A549 (cell line): ENCODE data around the gene CHST11. TPM values are rescaled to one million over a fixed set of nuclear protein-coding genes. Genes with fewer than 3 reads are reported as not detected.

Experiments
- ATAC-seq, 2 experiments: fragments of 200-7000 bp in 1 of 2; fragments of >200 bp in 1 of 2; cut with Nextera tagmentation in 1 of 2; cut with Tn5 transposase in 1 of 2; 3 replicates each; pipeline versions ENCODE4 v1.8.0 to v1.9.1; 2018 to 2020; ENCODE audit warnings: mild to moderate bottlenecking in 1 of 2, moderate library complexity in 1 of 2
- CTCF ChIA-PET: fragments of 300-600 bp; sonication (Branson Sonifier 250); formaldehyde crosslinking; extraction: SDS; loops from one replicate; lab custom pipeline; 2021; ENCODE audit warnings: antibody characterized with exemption, inconsistent platforms; lab: Yijun Ruan, JAX
- POLR2A ChIA-PET: fragments of 350-600 bp; formaldehyde crosslinking; extraction: SDS; loops from one replicate; lab custom pipeline; 2021; ENCODE audit warnings: antibody characterized with exemption, inconsistent platforms; lab: Yijun Ruan, JAX
- DNase-seq, 2 experiments: peaks; one replicate each; pipeline versions ENCODE4 v3.0.0 to v3.0.0-alpha.2; 2011 to 2016; ENCODE audit warnings: low read depth in 1 of 2, low spot score in 1 of 2
- FAIRE-seq: peaks from 2 replicates; lab custom pipeline; 2011; peaks lifted over from hg19 to GRCh38; lab: Jason Lieb, UNC
- H3K27ac ChIP-seq, 2 experiments: fragments of >200 bp; sonication (Bioruptor Twin); formaldehyde crosslinking; 3 replicates each; pipeline ENCODE4 v1.5.1; 2016 to 2017
- H3K4me1 ChIP-seq: fragments of >200 bp; sonication (Bioruptor Twin); formaldehyde crosslinking; 3 replicates; pipeline ENCODE4 v1.6.1; 2016
- H3K4me2 ChIP-seq: fragments of >200 bp; sonication (Bioruptor Twin); formaldehyde crosslinking; 3 replicates; pipeline ENCODE4 v1.6.1; 2016
- H3K4me3 ChIP-seq: fragments of >200 bp; sonication (Bioruptor Twin); formaldehyde crosslinking; 3 replicates; pipeline ENCODE4 v1.5.1; 2016
- H3K9me3 ChIP-seq: fragments of >200 bp; sonication (Bioruptor Twin); formaldehyde crosslinking; 3 replicates; pipeline ENCODE4 v1.6.1; 2016
- EHF ChIP-seq: fragments of 250-450 bp; sonication (Bioruptor Pico); IDR thresholded peaks from 2 replicates; pipeline ENCODE4 v1.5.0; 2020; ENCODE audit warnings: mild to moderate bottlenecking
- EP300 ChIP-seq, 2 experiments: fragments of >200 bp; sonication (Bioruptor Twin); formaldehyde crosslinking; IDR thresholded peaks; 2 replicates in 1 of 2; 3 replicates in 1 of 2; pipeline ENCODE4 v1.6.1; 2016 to 2017
- FOSL2 ChIP-seq, 2 experiments: fragments of 450-650 bp in 1 of 2; fragments of >200 bp in 1 of 2; sonication (Bioruptor Twin) in 1 of 2; formaldehyde crosslinking; IDR thresholded peaks; 2 replicates each; pipeline versions ENCODE4 v1.5.0 to v1.6.1; 2016 to 2020; ENCODE audit warnings: mild to moderate bottlenecking in 1 of 2, moderate library complexity in 1 of 2
- FOXS1 ChIP-seq: fragments of 250-450 bp; sonication (Bioruptor Pico); IDR thresholded peaks from 2 replicates; pipeline ENCODE4 v1.5.0; 2020; ENCODE audit warnings: mild to moderate bottlenecking, moderate library complexity
- HOXB5 ChIP-seq: fragments of 250-450 bp; sonication (Bioruptor Pico); IDR thresholded peaks from 2 replicates; pipeline ENCODE4 v1.5.0; 2020; ENCODE audit warnings: mild to moderate bottlenecking, moderate library complexity
- KDM1A ChIP-seq: fragments of 200-600 bp; sonication (generic); IDR thresholded peaks from 2 replicates; pipeline ENCODE4 v1.6.1; 2016; ENCODE audit warnings: low read depth, mild to moderate bottlenecking
- MAZ ChIP-seq: fragments of 150-350 bp; IDR thresholded peaks from 2 replicates; pipeline ENCODE4 v1.6.1; 2014; ENCODE audit warnings: antibody characterized with exemption, low read depth, low read length, borderline replicate concordance
- MYC ChIP-seq: IDR thresholded peaks from 2 replicates; pipeline ENCODE4 v1.6.1; 2012; ENCODE audit warnings: mild to moderate bottlenecking, inconsistent platforms, low read length, improper control_type of control experiment, borderline replicate concordance
- NFE2L2 ChIP-seq: fragments of 150-350 bp; conservative IDR thresholded peaks from 2 replicates; pipeline ENCODE4 v1.6.1; 2014; ENCODE audit warnings: low read length
- NPAS2 ChIP-seq: fragments of 250-450 bp; sonication (Bioruptor Pico); IDR thresholded peaks from 2 replicates; pipeline ENCODE4 v1.8.0; 2022; ENCODE audit warnings: mild to moderate bottlenecking, moderate library complexity, borderline replicate concordance
- RCOR1 ChIP-seq: fragments of 150-350 bp; IDR thresholded peaks from 2 replicates; pipeline ENCODE4 v1.6.1; 2014; ENCODE audit warnings: antibody characterized with exemption, low read length, low read depth
- RNF2 ChIP-seq: fragments of 200-600 bp; sonication (generic); IDR thresholded peaks from 2 replicates; pipeline ENCODE4 v1.6.1; 2016; ENCODE audit warnings: low read depth, mild to moderate bottlenecking, antibody characterized with exemption, moderate library complexity, borderline replicate concordance
- SREBF2 ChIP-seq: fragments of 450-650 bp; IDR thresholded peaks from 2 replicates; pipeline ENCODE4 v1.6.1; 2014; ENCODE audit warnings: mild to moderate bottlenecking, moderate library complexity
- TFCP2L1 ChIP-seq: fragments of 250-450 bp; sonication (Bioruptor Pico); IDR thresholded peaks from 2 replicates; pipeline ENCODE4 v1.5.0; 2021; ENCODE audit warnings: mild to moderate bottlenecking
- ZC3H11A ChIP-seq: fragments of 450-650 bp; IDR thresholded peaks from 2 replicates; pipeline ENCODE4 v1.6.1; 2014; ENCODE audit warnings: antibody characterized with exemption, mild to moderate bottlenecking
- ZFP36 ChIP-seq: fragments of 450-650 bp; IDR thresholded peaks from 2 replicates; pipeline ENCODE4 v1.6.1; 2014; ENCODE audit warnings: borderline replicate concordance; ENCODE audit not compliant: partially characterized antibody
- WGBS: methylation state at CpG from one replicate; pipeline ENCODE4 v1.1.6; 2017; ENCODE audit errors: missing lambda C conversion rate; 5-methylcytosine and 5-hydroxymethylcytosine counted together
- polyA plus RNA-seq, 4 experiments: library from polyadenylated mRNA; depleted of rRNA in 3 of 4; stranded (reverse); fragments of >200 nt; fragmentation: RNase III in 1 of 4; extraction: RNeasy Plus Mini Kit Qiagen cat#74134 plus additional on column Dnase treatment in 1 of 4; gene quantifications; 2 replicates in 3 of 4; 3 replicates in 1 of 4; pipeline ENCODE4 v1.2.3, GENCODE V29; 2011 to 2017
- TF ChIP-seq, protein P1 (sequence below): fragments of 200-600 bp; sonication (generic); IDR thresholded peaks from 2 replicates; pipeline ENCODE4 v1.6.1; 2016; ENCODE audit warnings: antibody characterized with exemption, mild to moderate bottlenecking, moderate library complexity
- TF ChIP-seq, protein P2 (sequence below): fragments of 250-450 bp; sonication (Bioruptor Pico); IDR thresholded peaks from 2 replicates; pipeline ENCODE4 v1.5.0; 2020; ENCODE audit warnings: low read depth, mild to moderate bottlenecking, moderate library complexity
- TF ChIP-seq, protein P3 (sequence below): IDR thresholded peaks from 2 replicates; pipeline ENCODE4 v1.6.1; 2012; ENCODE audit warnings: low read depth, borderline replicate concordance

The CHST11 gene
- polyA plus RNA-seq, 2 of the 4 experiments (the other 2 are of a cell fraction), result 19.2 to 21.8 TPM

DNA sequence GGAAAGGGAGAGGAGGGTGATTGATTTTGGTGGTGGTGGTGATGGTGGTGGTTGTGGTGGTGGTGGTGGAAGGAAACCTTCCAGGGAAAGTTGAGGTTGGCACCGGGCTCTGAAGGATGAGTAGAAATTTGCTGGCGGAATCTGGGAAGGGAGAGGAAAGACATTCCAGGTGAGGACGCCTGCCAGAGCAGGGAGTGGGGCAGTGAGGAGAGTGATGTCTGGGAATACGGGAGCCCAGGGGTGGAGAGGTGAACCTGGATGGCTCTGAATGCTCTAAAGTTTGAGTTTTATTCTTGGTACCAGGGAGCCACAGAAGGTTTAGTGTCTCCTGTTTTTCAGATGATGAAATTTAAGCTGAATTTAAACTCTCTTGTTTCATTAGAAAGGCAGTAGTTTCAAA is 16.0 kb downstream of the CHST11 start:
- H3K4me3 ChIP-seq, result no peak overlapping the region
- no peaks in the 10 kb centered on the region for H3K4me1 ChIP-seq
- TF ChIP-seq TFCP2L1 (CRISPR knock-in tag) (no peak), NFE2L2 (no peak), RCOR1 (no peak), MYC (no peak), EP300 (IDR thresholded peaks at IDR 0.05) (no peak), RNF2 (no peak), MAZ (no peak), NPAS2 (no peak), EHF (no peak), KDM1A (no peak), SREBF2 (no peak), HOXB5 (no peak), FOXS1 (CRISPR knock-in tag) (no peak), ZFP36 (no peak), ZC3H11A (no peak)
- TF ChIP-seq, protein P1, sequence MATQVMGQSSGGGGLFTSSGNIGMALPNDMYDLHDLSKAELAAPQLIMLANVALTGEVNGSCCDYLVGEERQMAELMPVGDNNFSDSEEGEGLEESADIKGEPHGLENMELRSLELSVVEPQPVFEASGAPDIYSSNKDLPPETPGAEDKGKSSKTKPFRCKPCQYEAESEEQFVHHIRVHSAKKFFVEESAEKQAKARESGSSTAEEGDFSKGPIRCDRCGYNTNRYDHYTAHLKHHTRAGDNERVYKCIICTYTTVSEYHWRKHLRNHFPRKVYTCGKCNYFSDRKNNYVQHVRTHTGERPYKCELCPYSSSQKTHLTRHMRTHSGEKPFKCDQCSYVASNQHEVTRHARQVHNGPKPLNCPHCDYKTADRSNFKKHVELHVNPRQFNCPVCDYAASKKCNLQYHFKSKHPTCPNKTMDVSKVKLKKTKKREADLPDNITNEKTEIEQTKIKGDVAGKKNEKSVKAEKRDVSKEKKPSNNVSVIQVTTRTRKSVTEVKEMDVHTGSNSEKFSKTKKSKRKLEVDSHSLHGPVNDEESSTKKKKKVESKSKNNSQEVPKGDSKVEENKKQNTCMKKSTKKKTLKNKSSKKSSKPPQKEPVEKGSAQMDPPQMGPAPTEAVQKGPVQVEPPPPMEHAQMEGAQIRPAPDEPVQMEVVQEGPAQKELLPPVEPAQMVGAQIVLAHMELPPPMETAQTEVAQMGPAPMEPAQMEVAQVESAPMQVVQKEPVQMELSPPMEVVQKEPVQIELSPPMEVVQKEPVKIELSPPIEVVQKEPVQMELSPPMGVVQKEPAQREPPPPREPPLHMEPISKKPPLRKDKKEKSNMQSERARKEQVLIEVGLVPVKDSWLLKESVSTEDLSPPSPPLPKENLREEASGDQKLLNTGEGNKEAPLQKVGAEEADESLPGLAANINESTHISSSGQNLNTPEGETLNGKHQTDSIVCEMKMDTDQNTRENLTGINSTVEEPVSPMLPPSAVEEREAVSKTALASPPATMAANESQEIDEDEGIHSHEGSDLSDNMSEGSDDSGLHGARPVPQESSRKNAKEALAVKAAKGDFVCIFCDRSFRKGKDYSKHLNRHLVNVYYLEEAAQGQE, result no peak
- WGBS, result 85% methylated on average over 4 of the region's 4 CpGs
- H3K4me2 ChIP-seq, result no peak overlapping the region
- H3K27ac ChIP-seq, result no peak overlapping the region
- FAIRE-seq (no peak), DNase-seq (no peak), ATAC-seq (no peak)
- POLR2A ChIA-PET, result interaction anchor here (0.7 kb wide), 1 partner anchor 143 kb away, joined by 5 read pairs; no protein-coding TSS in a partner anchor
- CTCF ChIA-PET, result interaction anchor here (0.7 to 1.9 kb wide), 4 partner anchors 15 to 404 kb away, joined by 3 to 13 read pairs (median 3); partner anchors contain the start of gene CHST11
- no peaks in the 10 kb centered on the region for H3K9me3 ChIP-seq

DNA sequence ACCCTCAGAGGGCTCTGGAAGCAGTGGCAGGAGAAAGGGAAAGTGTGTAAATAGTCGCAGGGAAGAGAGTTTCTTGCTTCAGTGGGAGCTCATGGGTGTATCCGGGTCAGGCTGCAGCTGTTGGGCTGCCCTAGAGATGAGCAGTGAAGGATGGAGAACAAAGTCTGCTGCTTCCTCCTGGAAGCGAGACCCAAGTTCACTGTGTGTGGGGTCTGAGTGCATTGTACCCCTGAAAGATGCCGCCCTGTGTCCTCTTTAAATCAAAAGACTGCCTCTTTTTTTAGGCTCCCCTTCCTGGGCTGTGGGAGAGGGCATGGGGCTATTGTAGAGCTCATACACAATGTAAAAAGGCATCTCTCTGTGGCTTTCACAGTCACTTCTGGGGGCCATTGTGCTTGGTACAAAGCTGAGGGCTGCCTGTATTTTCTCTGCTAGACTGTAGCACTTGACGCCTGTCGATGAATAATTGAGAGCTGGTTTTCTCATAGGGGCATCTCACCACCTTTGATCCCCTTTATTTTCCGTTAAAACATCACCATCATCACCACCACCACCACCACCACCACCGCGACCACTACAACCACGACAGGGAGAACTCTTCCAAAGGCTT is 16.7 kb downstream of the CHST11 start:
- no peak overlapping the region for H3K4me3 ChIP-seq
- no peak overlapping the region for H3K27ac ChIP-seq
- FAIRE-seq, result no peak
- DNase-seq, result no peak
- 88% methylated on average over 10 of the region's 10 CpGs for WGBS
- no peaks in the 10 kb centered on the region for H3K9me3 ChIP-seq
- TF ChIP-seq, protein P2, sequence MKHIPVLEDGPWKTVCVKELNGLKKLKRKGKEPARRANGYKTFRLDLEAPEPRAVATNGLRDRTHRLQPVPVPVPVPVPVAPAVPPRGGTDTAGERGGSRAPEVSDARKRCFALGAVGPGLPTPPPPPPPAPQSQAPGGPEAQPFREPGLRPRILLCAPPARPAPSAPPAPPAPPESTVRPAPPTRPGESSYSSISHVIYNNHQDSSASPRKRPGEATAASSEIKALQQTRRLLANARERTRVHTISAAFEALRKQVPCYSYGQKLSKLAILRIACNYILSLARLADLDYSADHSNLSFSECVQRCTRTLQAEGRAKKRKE (CRISPR knock-in tag), result no peak
- TF ChIP-seq, protein P3, sequence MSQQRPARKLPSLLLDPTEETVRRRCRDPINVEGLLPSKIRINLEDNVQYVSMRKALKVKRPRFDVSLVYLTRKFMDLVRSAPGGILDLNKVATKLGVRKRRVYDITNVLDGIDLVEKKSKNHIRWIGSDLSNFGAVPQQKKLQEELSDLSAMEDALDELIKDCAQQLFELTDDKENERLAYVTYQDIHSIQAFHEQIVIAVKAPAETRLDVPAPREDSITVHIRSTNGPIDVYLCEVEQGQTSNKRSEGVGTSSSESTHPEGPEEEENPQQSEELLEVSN, result no peak
- no peak for TF ChIP-seq FOSL2 (IDR thresholded peaks at IDR 0.05)
- no peak for TF ChIP-seq FOSL2 (CRISPR knock-in tag; IDR thresholded peaks at IDR 0.05)
- no peak for TF ChIP-seq HOXB5
- TF ChIP-seq NFE2L2, result no peak
- peak; percentile 8 to 46; a peak in 2 of 6 replicates for ATAC-seq
- ChIA-PET POLR2A (no interaction called here), CTCF (interaction anchor here (0.8 to 1.9 kb wide), 5 partner anchors 16 to 344 kb away, joined by 3 to 13 read pairs (median 3); partner anchors contain the start of gene CHST11)
- no peak overlapping the region for H3K4me2 ChIP-seq
- no peaks in the 10 kb centered on the region for H3K4me1 ChIP-seq
